ENCODE results near the gene DHX36.
A peak's percentile ranks its signal among the peaks of the same experiment; 100 is the strongest.

The DHX36 gene

DNA sequence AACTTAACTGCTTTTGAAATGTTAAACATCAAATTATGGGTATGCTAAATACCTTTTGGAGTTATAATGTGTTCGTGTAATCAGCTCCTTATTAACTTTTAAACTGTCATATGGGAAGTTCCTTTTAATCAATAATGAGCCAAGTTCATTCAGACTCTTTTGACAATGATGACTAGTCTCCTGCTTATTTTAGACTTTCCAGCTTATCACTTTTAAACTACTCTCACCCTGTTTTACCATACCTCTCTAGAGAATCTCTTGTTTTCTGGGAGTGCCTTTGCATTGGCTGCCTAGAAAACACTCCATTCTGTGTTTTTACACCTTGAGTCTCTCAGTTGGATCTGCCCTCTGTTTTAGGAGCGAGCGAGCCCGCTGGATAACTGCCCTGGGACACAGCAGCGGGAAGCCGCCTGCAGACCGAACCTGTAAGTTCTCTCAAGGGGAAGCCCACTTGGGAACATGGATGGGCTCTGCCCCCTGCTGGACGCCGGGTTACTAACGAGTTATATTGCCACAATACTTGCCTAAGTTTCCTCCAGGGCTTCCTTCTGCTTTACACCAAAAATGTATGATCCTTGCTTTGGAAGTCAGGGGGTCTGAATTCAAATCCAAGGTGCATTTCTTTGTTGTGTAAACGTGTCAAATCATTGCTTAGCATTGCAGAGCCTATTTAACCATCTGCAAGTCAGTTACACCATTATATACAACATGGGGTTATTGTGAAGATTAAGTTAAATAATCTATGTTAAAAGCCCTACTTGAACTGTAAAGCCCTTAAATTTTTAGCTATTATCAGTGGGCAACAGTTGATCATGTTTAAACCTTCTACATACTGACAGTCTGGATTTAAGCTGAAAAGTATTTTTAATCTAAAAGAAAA, 71.3 kb downstream of the DHX36 start:
- H3K4me3 ChIP-seq (ENCODE audit: low read depth, low read length) = no peak overlapping the region
- TF ChIP-seq POLR2A (IDR thresholded peaks at IDR 0.05; ENCODE audit: extremely low read depth, insufficient read length) = no peak
- TF ChIP-seq, protein P1, sequence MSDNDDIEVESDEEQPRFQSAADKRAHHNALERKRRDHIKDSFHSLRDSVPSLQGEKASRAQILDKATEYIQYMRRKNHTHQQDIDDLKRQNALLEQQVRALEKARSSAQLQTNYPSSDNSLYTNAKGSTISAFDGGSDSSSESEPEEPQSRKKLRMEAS (IDR thresholded peaks at IDR 0.05; ENCODE audit: low read depth, low read length) = 0 out of 2 replicates have a peak, but pooled peaks have one; percentile 28
- 0 out of 2 replicates have a peak, but pooled peaks have one; percentile 28 for TF ChIP-seq MYC (IDR thresholded peaks at IDR 0.05; ENCODE audit: low read depth, low read length)
- TF ChIP-seq, protein P2, sequence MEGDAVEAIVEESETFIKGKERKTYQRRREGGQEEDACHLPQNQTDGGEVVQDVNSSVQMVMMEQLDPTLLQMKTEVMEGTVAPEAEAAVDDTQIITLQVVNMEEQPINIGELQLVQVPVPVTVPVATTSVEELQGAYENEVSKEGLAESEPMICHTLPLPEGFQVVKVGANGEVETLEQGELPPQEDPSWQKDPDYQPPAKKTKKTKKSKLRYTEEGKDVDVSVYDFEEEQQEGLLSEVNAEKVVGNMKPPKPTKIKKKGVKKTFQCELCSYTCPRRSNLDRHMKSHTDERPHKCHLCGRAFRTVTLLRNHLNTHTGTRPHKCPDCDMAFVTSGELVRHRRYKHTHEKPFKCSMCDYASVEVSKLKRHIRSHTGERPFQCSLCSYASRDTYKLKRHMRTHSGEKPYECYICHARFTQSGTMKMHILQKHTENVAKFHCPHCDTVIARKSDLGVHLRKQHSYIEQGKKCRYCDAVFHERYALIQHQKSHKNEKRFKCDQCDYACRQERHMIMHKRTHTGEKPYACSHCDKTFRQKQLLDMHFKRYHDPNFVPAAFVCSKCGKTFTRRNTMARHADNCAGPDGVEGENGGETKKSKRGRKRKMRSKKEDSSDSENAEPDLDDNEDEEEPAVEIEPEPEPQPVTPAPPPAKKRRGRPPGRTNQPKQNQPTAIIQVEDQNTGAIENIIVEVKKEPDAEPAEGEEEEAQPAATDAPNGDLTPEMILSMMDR (IDR thresholded peaks at IDR 0.05; ENCODE audit: low read depth, low read length) = peak; percentile 71
- peak; percentile 76 for DNase-seq (ENCODE audit: low read depth)

DNA sequence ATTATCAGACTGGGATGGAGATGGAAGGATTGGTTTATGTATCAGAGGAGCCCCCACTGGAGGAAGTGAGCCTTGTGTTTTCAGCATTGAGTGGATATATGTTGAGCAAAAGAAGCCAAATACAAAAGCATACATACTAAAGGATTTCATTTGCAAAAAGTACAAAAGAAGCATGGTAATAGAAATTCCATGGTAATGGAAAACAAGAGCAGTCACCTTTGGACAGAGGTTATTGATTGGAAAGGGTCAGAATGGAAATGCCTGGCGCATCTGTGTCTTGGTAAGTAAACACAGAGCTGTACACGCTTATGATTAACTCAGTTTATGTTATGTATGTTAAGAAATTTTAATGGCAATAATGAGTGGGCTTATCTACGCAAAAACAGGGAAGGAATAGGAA, 72.7 kb downstream of the DHX36 start:
- TF ChIP-seq MYC (IDR thresholded peaks at IDR 0.05; ENCODE audit: low read depth, low read length) (no peak), POLR2A (IDR thresholded peaks at IDR 0.05; ENCODE audit: extremely low read depth, insufficient read length) (no peak)
- TF ChIP-seq, protein P1 (IDR thresholded peaks at IDR 0.05; ENCODE audit: low read depth, low read length) = no peak
- TF ChIP-seq, protein P2 (IDR thresholded peaks at IDR 0.05; ENCODE audit: low read depth, low read length) = no peak
- no peak overlapping the region for H3K4me3 ChIP-seq (ENCODE audit: low read depth, low read length)
- no peak for DNase-seq (ENCODE audit: low read depth)

DNA sequence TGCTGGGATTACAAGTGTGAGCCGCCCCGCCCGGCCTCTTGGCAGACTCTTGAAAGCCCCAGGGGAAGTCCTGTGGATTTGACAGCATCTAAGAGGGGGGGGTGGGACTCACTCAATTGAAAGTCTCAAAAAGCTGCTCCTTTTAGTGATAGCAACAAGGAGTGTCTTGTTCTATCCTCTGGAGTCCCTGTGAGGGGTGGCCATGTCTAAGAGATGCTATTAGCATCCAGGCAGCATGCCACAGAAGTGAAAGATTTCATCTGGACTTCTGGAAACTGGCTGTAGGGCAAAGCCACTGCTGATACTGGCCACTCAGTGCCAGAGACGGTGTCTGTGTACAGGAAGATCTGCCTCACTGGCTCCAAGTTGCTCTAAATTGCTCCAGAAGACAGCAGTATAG, 74.0 kb downstream of the DHX36 start:
- DNase-seq (ENCODE audit: low read depth) = no peak
- H3K4me3 ChIP-seq (ENCODE audit: low read depth, low read length) = no peak overlapping the region
- TF ChIP-seq, protein P2 (IDR thresholded peaks at IDR 0.05; ENCODE audit: low read depth, low read length) = no peak
- TF ChIP-seq MYC (IDR thresholded peaks at IDR 0.05; ENCODE audit: low read depth, low read length) (no peak), POLR2A (IDR thresholded peaks at IDR 0.05; ENCODE audit: extremely low read depth, insufficient read length) (no peak)

DNA sequence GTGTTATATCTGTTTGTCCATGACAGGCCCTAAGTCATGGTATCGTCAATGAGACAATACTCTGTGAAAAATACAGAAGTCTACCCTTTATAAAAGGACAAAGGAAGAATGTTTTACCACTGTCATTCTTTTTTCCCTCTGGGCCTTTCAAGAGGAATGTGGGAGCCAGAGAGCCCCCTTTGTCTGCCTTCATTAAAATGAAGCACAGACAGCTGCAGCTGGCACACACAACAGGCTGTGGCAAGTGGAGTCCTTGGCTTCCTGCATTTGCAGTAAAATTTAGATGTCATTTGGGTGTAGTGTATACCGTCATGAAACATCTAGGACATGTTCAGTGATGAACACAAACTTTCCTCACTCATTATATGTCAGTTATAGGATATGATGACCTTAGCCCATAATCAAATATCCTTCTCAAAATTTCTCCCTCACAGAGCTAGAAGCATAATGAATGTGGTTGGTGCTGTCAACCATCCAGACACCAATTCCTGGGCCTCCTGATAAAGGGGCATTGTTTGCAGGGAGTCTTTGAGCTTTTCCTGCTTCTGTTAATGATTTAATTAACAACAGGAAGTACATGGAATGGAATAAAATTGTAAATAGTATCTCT, 76.4 kb downstream of the DHX36 start:
- H3K4me3 ChIP-seq (ENCODE audit: low read depth, low read length) = no peak overlapping the region
- no peak for TF ChIP-seq POLR2A (IDR thresholded peaks at IDR 0.05; ENCODE audit: extremely low read depth, insufficient read length)
- no peak for TF ChIP-seq MYC (IDR thresholded peaks at IDR 0.05; ENCODE audit: low read depth, low read length)
- TF ChIP-seq, protein P2 (IDR thresholded peaks at IDR 0.05; ENCODE audit: low read depth, low read length) = no peak
- TF ChIP-seq, protein P1 (IDR thresholded peaks at IDR 0.05; ENCODE audit: low read depth, low read length) = no peak
- DNase-seq (ENCODE audit: low read depth) = no peak

DNA sequence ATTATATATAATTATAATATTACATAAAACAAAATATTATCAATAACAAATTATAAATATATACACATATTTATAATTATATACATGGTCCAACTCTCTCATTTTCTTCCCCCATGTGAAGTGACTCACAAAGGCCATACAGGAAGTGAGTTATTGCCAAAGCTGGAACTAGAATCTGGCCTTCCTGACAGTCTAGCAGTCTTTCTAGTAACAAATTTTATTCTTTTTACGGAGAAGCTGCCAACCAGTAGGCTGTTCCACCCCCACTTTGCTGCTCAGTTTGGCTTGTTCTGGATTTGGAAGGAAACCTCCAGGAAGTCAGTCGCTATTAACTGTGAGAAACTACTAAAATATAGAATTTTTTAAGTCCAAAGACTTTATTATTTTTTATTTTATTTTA, 79.6 kb downstream of the DHX36 start:
- no peak overlapping the region for H3K4me3 ChIP-seq (ENCODE audit: low read depth, low read length)
- DNase-seq (ENCODE audit: low read depth) = peak; percentile 7
- no peak for TF ChIP-seq POLR2A (IDR thresholded peaks at IDR 0.05; ENCODE audit: extremely low read depth, insufficient read length)
- no peak for TF ChIP-seq MYC (IDR thresholded peaks at IDR 0.05; ENCODE audit: low read depth, low read length)
- TF ChIP-seq, protein P2 (IDR thresholded peaks at IDR 0.05; ENCODE audit: low read depth, low read length) = no peak
- TF ChIP-seq, protein P1 (IDR thresholded peaks at IDR 0.05; ENCODE audit: low read depth, low read length) = no peak

Data from NB4 (cell line).